Ovary (tissue), 10 donors: ENCODE measurements around the gene CREM. TPM values are rescaled to one million over a fixed set of nuclear protein-coding genes. Genes with fewer than 3 reads are reported as not detected.
"Not testable (repeated sequence)": the region's sequence is repeated elsewhere in the genome, so short reads cannot be mapped to it uniquely, and the experiment has no call there.

Experiments
- DNase-seq, 5 donors: peaks; one replicate each; pipeline ENCODE4 v3.0.0-alpha.2; 2019 to 2020
- H3K27ac ChIP-seq, 2 donors: fragments of 200-600 bp; one replicate each; pipeline versions ENCODE4 v1.5.1 to v1.8.0; 2019 to 2022
- H3K27me3 ChIP-seq: fragments of 200-600 bp; one replicate; pipeline ENCODE4 v1.8.0; 2022
- H3K36me3 ChIP-seq: fragments of 200-600 bp; sonication (generic); one replicate; pipeline ENCODE4 v1.5.1; 2019
- H3K4me1 ChIP-seq: one replicate; pipeline ENCODE4 v1.8.1; 2013; ENCODE audit warnings: mild to moderate bottlenecking, moderate library complexity; ENCODE audit not compliant: insufficient read depth
- H3K4me3 ChIP-seq: fragments of 200-600 bp; sonication (generic); one replicate; pipeline ENCODE4 v1.5.1; 2017
- H3K9me3 ChIP-seq, 2 donors: fragments of 200-600 bp in 1 of 2; sonication (generic) in 1 of 2; one replicate each; pipeline versions ENCODE4 v1.5.1 to v1.8.1; 2013 to 2019; ENCODE audit warnings: mild to moderate bottlenecking in 1 of 2, moderate library complexity in 1 of 2
- EP300 ChIP-seq: sonication (generic); formaldehyde crosslinking; IDR thresholded peaks from one replicate; pipeline ENCODE4 v1.6.1; 2017; ENCODE audit warnings: antibody characterized with exemption
- POLR2A ChIP-seq: fragments of 450-650 bp; IDR thresholded peaks from one replicate; pipeline ENCODE4 v1.6.1; 2017; ENCODE audit warnings: antibody characterized with exemption, mild to moderate bottlenecking, moderate library complexity
- WGBS, 3 donors: extraction: QIAGEN DNeasy Blood & Tissue Kit in 1 of 3; methylation state at CpG; one replicate each; pipeline versions ENCODE4 v1.1.5 to v1.1.7; 2013 to 2017; 5-methylcytosine and 5-hydroxymethylcytosine counted together
- intact Hi-C, 4 donors: fragments of 100-400 bp; cut with DNase I; formaldehyde crosslinking; loops; one replicate each; pipeline versions ENCODE4 v1.11.0 to v1.15.1; 2022 to 2023
- long read RNA-seq, 3 donors: library from polyadenylated mRNA in 2 of 3; unstranded in 2 of 3; transcript quantifications; one replicate each; pipeline ENCODE4 v2.0.0 and lab custom pipeline, GENCODE V29; 2021 to 2026
- polyA plus RNA-seq, 2 donors: library from polyadenylated mRNA; stranded (reverse); fragments of 200-250 nt in 1 of 2; fragments of 350-450 nt in 1 of 2; fragmentation: Illumina TruSeq in 1 of 2; extraction: RNeasy Lipid Tissue Mini Kit (QIAGEN cat#74804) in 1 of 2; gene quantifications; one replicate each; pipeline ENCODE4 v1.2.3, GENCODE V29; 2013 to 2014
- total RNA-seq, 7 donors: library from RNA; depleted of rRNA in 2 of 7; stranded (reverse); fragments of >200 nt in 2 of 7; fragmentation: NEBNext Ultra II Directional in 3 of 7; extraction: Animal tissue kit (Norgen Biotek cat#: 25700) in 3 of 7; gene quantifications; one replicate each; pipeline versions ENCODE4 v1.1.0 to v1.2.4, GENCODE V29; 2016 to 2023
- TF ChIP-seq, protein P1 (sequence below), 3 donors: fragments of 450-650 bp in 2 of 3; fragments of 200-600 bp in 1 of 3; IDR thresholded peaks; one replicate each; pipeline versions ENCODE4 v1.5.1 to v1.8.0; 2016 to 2022; ENCODE audit warnings: antibody characterized with exemption in 3 of 3, mild to moderate bottlenecking in 1 of 3
- donor health status: DM: no; HTN: no; CAD: no; lungs with moderate emphysema.
- donor health status: DM: no; HTN: no; CAD: no.
- donor health status: Bipolar disorder and iron deficiency.
- donor health status: DM: yes; HTN: yes; CAD: no.
- donor health status: DM: no; HTN: no; CAD: no.
- donor health status: DM: yes; HTN: yes; CAD: no.

Gene CREM
- total RNA-seq = 10 to 100 TPM; 24.4 to 87.2 (median 66.3) TPM
- 10 to 100 TPM; 31.3 to 40.9 TPM for polyA plus RNA-seq
- long read RNA-seq, donor 1, transcript CREM-211 (4 exons, 1,207 nt) = minor isoform, 6 of 121 reads
- long read RNA-seq, donor 1, transcript CREM-218 (3 exons, 1,416 nt) = minor isoform, 13 of 121 reads
- long read RNA-seq, donor 1, transcript CREM-241 (4 exons, 1,074 nt) = major isoform, 17 of 121 reads
- long read RNA-seq, donor 1, partial matches to known transcripts = 3 of 121 reads
- long read RNA-seq, donor 1, other reads (novel, unspliced or antisense) = 70 of 121 reads
- long read RNA-seq, donor 2, transcript CREM-211 (4 exons, 1,207 nt) = major isoform, 25 of 57 reads
- long read RNA-seq, donor 2, transcript CREM-218 (3 exons, 1,416 nt) = minor isoform, 7 of 57 reads
- long read RNA-seq, donor 2, partial matches to known transcripts = 7 of 57 reads
- long read RNA-seq, donor 2, other reads (novel, unspliced or antisense) = 0 of 57 reads
- long read RNA-seq, donor 3, transcript CREM-211 (4 exons, 1,207 nt) = minor isoform, 6 of 39 reads
- long read RNA-seq, donor 3, transcript CREM-241 (4 exons, 1,074 nt) = major isoform, 10 of 39 reads
- long read RNA-seq, donor 3, partial matches to known transcripts = 2 of 39 reads
- long read RNA-seq, donor 3, other reads (novel, unspliced or antisense) = 14 of 39 reads

DNA sequence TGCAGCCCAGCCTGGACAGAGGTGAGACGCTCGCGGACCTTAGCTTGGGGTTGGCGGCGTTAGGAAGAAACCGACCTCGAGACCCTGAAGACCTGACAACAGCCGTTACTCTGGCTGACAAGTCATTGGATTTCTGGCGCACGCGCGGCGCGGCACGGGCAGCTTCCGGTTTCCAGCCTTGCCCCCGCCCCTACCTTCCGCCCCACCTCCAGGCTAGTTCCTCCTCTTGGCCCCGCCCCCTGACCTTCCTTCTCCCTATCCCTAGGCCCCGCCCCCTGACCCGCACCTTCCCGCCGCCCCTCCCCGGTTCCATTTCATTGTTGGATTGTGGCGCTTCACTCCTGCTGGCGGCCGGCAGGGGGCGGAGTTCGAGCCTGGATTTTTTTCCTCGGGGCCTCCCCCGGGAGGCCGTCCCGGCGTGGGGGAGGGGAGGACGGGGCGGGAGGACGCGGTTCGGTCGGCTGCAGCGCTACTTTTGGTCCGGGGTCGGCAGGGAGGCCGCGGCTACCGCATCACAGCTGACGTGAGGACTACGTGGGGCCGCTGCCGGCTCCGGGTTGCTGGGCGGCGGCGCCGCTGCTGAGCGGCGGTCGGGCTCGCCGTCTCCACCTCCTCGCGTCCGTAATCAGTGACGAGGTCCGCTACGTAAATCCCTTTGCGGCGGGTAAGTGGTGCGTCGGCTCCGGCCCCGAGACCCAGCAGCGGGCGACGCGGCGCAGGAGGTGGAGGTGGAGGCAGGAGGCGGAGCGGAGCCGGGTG lies at the start of gene CREM:
CREM (plus strand) TSS at position 317 of the 759 bp plus-strand sequence. CDS start 10,990 bp downstream, outside the sequence.
- TF ChIP-seq EP300 (peak; percentile 74), POLR2A (peak; percentile 96)
- TF ChIP-seq, protein P1, sequence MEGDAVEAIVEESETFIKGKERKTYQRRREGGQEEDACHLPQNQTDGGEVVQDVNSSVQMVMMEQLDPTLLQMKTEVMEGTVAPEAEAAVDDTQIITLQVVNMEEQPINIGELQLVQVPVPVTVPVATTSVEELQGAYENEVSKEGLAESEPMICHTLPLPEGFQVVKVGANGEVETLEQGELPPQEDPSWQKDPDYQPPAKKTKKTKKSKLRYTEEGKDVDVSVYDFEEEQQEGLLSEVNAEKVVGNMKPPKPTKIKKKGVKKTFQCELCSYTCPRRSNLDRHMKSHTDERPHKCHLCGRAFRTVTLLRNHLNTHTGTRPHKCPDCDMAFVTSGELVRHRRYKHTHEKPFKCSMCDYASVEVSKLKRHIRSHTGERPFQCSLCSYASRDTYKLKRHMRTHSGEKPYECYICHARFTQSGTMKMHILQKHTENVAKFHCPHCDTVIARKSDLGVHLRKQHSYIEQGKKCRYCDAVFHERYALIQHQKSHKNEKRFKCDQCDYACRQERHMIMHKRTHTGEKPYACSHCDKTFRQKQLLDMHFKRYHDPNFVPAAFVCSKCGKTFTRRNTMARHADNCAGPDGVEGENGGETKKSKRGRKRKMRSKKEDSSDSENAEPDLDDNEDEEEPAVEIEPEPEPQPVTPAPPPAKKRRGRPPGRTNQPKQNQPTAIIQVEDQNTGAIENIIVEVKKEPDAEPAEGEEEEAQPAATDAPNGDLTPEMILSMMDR (IDR thresholded peaks at IDR 0.05) = peak; percentile 86 to 93 (median 90)
- no peaks in the 10 kb centered on the region for H3K36me3 ChIP-seq
- H3K27ac ChIP-seq = peak within 1 kb of the TSS; percentile 99
- peak within 1 kb of the TSS; percentile 57 for H3K4me3 ChIP-seq
- 1 to 2% (median 1%) methylated on average over 59 to 80 of the region's 80 CpGs for WGBS, 3 donors
- H3K9me3 ChIP-seq = no peaks in the 10 kb centered on the region
- intact Hi-C loops = loop anchor here in 1 of 4 donors (5.0 to 10.0 kb wide), 2 partner anchors 71 to 508 kb away; no protein-coding TSS in a partner anchor
- H3K27me3 ChIP-seq = no peaks in the 10 kb centered on the region
- DNase-seq = peak; percentile 99 to 100 (median 100)
- peaks cover 5% of the 10 kb centered on the region for H3K4me1 ChIP-seq

DNA sequence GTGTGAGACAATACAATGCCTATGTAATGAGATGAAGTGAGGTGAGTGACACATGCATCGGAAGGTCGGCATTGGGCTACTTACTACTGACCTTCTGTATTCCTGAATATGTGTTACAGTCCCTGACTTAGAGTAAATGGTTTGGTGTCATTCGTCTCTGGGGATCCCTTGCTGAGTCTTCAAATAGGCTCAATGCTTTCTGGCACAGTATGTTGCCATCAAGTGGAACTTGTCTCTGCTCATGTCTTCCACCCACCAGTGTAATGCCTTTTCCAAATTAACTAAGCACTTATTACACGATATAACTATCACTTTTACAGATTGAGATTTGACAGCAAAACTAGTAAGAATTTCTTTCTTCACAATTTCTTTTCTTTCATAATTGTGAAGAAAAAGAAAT lies 47.4 kb upstream of the CREM start:
- Histone ChIP-seq H3K27ac (no peak overlapping the region), H3K4me1 (no peaks in the 10 kb centered on the region), H3K36me3 (no peaks in the 10 kb centered on the region), H3K27me3 (no peaks in the 10 kb centered on the region), H3K4me3 (no peak overlapping the region), H3K9me3 (no peaks in the 10 kb centered on the region)
- WGBS, 3 donors = 92 to 96% (median 95%) methylated on average over 4 of the region's 4 CpGs
- intact Hi-C loops = no loop called here
- no peak for DNase-seq
- no peak for TF ChIP-seq POLR2A
- TF ChIP-seq, protein P1 (IDR thresholded peaks at IDR 0.05) = no peak
- TF ChIP-seq EP300 = no peak

- no peaks in the 10 kb centered on the region for H3K36me3 ChIP-seq
- intact Hi-C loops = no loop called here
- no peak for DNase-seq
- H3K4me3 ChIP-seq = no peak overlapping the region
- no peaks in the 10 kb centered on the region for H3K4me1 ChIP-seq
- no peak for TF ChIP-seq EP300
- no peak for TF ChIP-seq POLR2A
- TF ChIP-seq, protein P1 (IDR thresholded peaks at IDR 0.05) = no peak
- H3K9me3 ChIP-seq = no peaks in the 10 kb centered on the region
- H3K27ac ChIP-seq = no peak overlapping the region
- 77 to 88% (median 81%) methylated on average over 3 of the region's 3 CpGs for WGBS, 3 donors
- no peaks in the 10 kb centered on the region for H3K27me3 ChIP-seq
These were observed 46.9 kb upstream of the CREM start for GRCh38 chr10:35079763-35080162.

- H3K4me1 ChIP-seq, H3K9me3 ChIP-seq, H3K4me3 ChIP-seq, H3K36me3 ChIP-seq, DNase-seq, intact Hi-C loops, H3K27me3 ChIP-seq, H3K27ac ChIP-seq: not testable (repeated sequence)
- 100% methylated on average over 1 of the region's 1 CpG for WGBS, 3 donors
These were observed 46.4 kb upstream of the CREM start for GRCh38 chr10:35080261-35080660.
